Spleen (tissue), 7 donors: Measurements from ENCODE around the gene NFIB.

Source experiments
- CTCF ChIP-seq, 11 experiments: fragments of 200-600 bp in 7 of 11; fragments of 450-650 bp in 4 of 11; sonication (generic) in 4 of 11; IDR thresholded peaks in 8 of 11; conservative IDR thresholded peaks in 3 of 11; 1 replicate in 7 of 11; 2 replicates in 4 of 11; pipeline versions ENCODE4 v1.4.0 to v1.8.0; 2016 to 2021; ENCODE audit warnings: antibody characterized with exemption in 11 of 11, inconsistent platforms in 4 of 11, mild to moderate bottlenecking in 1 of 11
- POLR2A ChIP-seq, 3 donors: fragments of 450-650 bp; IDR thresholded peaks; one replicate each; pipeline ENCODE4 v1.5.1; 2017; ENCODE audit warnings: antibody characterized with exemption in 3 of 3, mild to moderate bottlenecking in 1 of 3
- donor health status: DM: no; HTN: no; CAD: no; lungs with moderate emphysema.
- donor health status: DM: no; HTN: no; CAD: no.
- donor health status: DM: no; HTN: no; CAD: no.

- TF ChIP-seq POLR2A (IDR thresholded peaks at IDR 0.05): no peak
- TF ChIP-seq CTCF (IDR thresholded peaks at IDR 0.05 in 8 of 11, conservative IDR thresholded peaks at IDR 0.05 in 3 of 11): no peak
These were observed 91.6 kb downstream of the NFIB start for GRCh38 chr9:14222149-14222835.
